Activated T-cell treated with anti-CD3 and anti-CD28 coated beads for 4 hours (primary cell): Measurements from ENCODE around the gene EGFL8.
"Not testable (repeated sequence)": the region's sequence is repeated elsewhere in the genome, so short reads cannot be mapped to it uniquely, and the experiment has no call there.

Source experiments
- DNase-seq: peaks from one replicate; pipeline ENCODE4 v3.0.0-alpha.2; 2020

EGFL8 gene

DNA sequence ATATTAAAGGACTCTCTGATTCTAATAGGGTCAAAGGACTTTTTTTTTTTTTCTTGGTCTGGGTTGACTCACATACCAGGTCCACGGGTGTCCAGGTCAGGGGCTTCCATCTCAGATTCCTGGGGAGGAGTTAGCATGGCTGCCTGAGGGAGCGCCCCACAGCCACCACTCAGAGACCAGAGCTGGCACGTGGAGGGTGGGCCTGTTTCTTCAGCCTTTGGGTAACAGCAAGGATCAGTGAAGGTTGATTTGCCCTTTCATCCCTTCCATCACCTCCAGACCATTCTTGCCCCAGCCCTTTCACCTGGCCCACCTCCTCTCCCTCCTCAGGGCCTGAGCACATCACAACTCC, 33.9 kb downstream of the EGFL8 start:
- no peak for DNase-seq

DNA sequence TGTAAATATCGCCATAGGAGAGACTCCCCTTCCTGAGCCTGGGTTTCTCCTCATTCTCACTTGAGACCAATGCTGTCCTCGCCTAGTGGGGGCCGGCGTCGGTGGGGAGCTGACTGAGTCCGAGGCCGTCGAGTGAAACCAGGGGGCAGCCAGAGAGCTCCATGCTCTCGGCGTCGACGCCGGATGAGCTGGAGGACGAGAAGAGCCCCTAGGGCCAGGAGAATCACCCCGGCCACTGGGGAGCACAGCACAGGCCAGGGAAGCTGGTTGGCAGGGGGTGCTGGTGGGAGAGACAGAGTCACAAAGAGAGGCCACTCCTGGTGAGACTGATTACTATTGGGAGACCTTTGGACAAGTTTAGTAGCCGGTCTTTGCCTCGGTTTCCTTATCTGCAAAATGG, 34.5 kb downstream of the EGFL8 start:
- no peak for DNase-seq

DNA sequence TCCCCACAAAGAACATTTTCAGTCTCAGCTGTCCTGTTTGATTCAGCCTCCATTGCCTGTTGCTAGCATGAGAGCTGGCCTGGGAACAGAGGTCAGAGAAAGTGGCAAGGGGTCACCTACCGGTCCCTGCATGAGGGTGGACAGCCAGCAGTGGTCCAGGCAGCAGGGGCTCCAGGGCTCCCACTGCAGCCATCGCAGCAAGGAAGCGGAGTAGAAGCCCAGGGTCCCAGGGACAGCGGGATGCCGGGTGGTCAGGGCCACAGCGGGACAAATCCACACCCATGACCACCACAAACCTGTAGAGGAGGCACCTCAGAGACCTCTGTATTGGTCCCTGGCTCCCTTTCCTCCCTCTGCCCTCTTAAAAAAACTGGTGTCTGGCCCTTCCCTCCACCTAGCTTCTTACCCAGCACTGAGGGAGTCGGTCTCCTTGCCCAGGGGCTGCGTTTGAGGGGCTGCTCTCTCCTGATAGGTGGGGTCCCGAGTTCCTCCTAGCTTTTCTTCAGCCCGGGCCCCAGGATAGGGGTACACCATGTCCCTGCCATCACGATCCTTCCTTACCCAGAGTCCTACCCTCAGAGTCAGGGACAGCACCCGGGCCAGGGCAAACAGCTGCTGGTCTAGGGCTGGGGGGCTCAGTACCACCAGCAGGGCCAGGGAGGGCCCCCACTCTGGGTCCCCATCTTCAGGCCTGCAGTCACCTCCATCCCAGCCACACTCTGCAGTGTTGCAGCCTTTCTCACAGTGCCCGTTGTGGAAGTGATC, 36.5 kb downstream of the EGFL8 start:
- no peak for DNase-seq

DNA sequence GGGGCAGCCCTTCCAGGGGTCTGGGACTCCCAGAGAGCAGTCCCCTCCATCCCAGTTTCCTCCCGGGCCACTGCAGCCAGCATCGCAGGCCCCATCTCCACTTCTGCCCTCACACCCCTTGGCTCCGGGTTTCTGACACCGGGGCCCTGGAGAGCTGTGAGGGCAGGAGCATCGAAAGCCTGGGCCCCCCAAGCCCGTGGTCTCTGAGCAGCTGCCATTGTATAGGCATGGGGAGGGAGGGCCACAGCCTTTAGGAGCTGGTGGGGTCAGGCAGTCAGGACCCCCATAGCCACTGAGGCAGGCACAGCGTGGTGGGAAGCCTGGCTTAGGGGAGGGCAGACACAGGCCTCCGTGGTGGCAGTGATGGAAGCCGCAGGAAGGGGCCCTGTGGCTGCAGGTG, 37.8 kb downstream of the EGFL8 start:
- DNase-seq, result no peak

DNA sequence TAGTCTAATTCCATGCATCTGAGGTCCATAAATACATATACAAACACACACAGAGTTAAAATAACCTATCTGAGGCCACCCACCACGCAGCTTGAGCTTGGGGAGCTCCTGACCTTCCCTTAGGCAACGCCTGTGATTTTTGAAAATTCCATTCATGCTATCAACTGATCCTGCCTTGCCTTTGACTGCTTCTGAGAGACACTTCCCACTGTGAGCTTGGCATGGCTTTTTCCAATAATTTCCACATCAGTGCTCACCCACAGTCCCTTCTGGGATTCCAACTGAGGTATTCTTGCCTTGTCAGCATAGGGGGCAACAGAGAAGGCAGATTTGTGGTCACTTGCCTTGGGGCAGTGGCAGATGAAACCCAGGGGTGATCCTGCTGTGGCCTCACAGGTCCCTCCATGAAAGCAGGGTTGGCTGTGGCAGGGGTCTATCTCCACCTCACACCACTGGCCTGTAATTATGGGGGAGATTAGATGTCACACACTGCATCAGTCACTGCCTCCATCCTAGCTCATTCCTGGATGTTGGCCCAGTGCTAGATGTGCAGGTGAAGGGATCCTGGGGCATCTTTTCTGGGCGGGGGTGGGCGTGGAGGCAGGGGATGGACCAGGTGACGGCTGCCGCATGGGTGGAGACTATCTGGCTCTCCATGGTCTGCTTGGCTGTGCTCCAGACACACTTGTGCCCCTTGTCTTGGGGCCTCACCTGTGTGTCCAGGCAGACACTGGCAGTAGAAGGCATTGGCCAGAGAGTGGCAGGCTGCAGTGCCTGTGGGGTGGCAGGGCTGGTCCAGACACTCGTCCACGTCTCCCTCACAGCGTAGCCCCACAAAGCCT, 39.3 kb downstream of the EGFL8 start:
- DNase-seq, result no peak

DNA sequence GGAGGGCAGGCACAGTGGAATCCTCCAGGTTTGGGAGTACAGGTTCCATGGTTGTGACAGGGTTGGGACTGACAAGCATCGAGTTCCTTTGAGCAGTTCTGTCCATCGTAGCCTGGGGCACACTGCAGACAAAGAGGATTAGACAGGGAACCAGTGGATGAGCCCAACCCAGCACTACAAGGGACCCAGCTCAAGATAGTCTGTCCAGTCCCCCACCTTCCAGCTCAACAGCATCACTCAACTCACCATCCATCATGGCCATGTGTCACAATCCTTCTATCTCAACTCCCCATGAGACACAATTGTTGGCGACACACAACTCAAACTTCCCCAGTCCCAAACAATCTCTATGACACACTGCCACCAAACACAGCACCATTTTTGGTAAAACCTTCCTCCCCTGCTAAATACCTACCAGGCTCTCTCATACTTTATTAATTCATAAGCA, 39.9 kb downstream of the EGFL8 start:
- no peak for DNase-seq

DNA sequence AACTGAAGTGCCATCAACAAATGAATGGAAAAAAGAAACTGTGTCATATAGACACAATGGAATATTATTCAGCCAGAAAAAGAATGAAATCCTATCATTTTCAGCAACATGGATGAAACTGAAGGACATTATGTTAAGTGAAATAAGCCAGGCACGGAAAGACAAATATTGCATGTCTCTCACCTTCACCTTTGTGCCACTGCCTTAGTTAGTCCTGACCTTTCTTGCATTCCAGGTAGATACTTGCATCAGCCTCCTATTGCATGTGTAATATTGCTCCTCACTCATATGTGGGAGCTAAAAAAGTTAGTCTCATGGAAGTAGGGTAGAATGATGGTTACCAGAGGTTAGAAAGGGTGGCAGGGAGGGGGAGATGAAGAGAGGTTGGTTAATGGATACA, 44.6 kb downstream of the EGFL8 start:
- DNase-seq, result no peak

DNA sequence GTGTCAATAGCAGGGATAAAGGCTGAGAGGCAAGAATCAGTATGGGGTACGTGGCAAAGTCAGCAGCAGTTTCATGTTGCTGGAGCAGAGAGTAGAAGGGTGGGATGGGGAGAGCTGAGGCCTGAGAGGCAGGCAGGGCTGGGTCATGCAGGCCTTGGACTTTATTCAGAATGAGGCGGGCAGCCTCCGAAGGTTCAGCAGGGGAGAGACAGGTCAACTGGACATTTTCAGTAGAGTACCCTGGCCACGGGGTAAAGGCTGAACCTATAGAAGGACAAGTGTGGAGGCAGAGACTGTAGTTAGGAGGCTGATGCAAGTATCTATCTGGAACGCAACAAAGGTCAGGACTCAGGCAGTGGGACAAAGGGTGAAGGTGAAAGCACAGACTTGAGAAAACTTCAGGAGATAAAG, 45.8 kb downstream of the EGFL8 start:
- no peak for DNase-seq

DNA sequence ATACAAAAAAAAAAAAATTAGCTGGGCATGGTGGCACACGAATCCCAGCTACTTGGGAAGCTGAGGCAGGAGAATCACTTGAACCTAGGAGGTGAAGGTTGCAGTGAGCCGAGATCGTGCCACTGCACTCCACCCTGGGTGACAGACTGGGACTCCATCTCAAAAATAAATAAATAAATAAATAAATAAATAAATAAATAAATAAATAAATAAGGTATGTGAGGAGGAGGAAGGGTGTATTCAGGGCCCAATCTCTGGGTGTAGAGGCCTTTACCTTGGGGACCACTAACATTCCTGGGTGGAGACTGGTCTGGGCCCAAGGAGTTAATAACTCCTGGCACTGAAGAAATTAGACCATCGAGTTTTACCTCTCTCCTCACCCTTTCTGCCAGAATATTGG, 47.0 kb downstream of the EGFL8 start:
- DNase-seq, result not testable (repeated sequence)

DNA sequence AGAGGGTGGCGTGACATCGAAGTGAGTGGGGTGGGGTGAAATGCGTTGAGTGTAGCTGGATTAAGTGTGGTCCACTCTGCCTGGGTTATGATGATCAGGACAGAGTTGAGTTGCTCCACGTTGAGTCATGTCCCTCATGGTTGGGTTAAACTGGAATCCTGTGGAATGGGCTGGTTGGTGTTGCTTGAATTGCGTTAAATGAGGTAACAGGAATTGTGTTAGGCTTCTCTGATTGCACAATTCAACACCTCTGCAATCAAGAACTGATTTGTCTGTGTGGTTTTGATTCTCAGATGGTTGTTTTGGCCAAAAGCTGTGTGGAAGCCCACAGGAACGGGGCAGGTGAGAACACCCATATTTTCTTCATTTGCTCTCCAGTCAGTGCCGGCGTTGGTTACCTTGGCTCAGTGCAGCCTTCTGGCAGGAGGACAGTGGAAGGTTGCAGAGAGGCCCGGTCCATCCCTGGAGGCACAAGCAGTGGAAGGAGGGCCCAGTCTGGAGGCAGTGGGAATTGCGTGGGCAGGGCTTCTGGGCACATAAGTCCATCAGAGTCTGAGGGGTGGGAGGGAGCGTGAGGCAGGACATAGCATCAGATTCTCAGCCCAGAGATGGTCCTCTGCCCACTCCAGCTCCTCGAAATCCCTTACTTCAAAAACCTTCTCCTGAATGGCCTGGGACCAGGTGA, 47.8 kb downstream of the EGFL8 start:
- no peak for DNase-seq

DNA sequence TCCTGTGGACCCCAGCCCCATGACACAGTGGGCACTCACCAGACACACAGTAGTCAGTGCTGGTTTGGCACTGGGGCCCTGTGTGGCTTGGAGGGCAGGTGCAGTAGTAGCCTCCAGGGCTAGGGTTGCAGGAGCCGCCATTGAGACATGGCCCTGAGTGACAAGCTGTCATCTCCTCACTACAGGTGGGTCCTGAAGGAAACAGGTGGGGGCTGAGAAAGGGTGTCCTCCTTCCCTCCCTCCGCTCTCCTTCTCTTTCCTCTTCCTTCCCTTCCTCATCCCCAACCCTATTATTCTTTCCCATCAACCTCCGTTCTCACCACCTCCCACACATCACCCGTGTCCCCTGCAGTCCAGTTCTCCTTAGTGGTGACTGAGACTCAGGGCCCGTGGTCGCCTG, 49.3 kb downstream of the EGFL8 start:
- no peak for DNase-seq

DNA sequence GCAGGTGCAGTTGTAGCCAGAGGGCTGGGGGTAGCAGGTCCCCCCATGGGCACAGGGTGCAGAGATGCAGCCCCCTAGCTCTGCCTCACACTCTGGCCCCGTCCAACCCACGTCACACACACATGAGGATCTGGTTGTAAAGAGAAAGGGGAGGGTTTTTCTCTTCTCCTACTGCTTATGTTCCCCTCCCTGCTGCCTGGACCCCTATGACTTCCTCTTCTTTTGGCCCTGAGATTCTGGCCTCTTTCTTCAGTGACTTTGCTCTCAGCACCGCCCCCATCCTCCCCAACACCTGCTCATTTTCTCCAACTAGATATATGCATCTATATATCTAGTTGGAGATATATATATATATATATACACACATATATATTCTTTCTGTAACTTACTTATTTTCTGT, 49.7 kb downstream of the EGFL8 start:
- DNase-seq, result no peak

DNA sequence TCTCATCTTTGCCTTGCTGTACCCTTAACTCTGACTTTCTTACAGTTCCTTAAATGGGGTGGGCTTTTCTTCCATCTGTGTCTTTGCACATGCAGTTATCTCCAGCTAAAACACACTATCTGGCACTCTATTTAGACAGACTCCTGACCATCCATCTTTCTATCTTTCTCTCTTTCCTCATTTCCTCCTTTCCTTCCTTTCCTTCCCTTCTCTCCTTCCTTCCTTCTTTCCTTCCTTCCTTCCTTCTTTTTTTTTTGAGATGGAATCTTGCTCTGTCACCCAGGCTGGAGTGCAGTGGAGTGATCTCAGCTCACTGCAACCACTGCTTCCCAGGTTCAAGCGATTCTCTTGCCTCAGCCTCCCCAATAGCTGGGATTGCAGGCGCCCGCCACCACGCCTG, 51.2 kb downstream of the EGFL8 start:
- DNase-seq, result no peak

DNA sequence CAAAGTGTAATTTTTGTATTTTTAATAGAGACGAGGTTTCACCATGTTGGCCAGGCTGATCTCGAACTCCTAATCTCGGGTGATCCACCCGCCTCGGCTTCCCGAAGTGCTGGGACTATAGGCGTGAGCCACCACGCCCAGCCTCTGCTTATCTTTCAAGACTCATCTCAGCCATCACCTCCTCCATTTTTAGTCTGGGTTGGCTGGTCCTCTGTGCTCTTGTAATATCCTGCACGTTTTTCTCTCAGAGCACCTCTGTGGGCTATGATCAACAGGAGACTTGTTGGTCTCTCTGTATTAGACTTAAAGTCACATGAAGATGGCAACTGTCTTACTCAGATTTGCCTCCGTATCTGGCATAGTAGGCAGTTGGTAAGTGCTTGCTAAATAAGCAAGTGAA, 51.9 kb downstream of the EGFL8 start:
- DNase-seq, result no peak

DNA sequence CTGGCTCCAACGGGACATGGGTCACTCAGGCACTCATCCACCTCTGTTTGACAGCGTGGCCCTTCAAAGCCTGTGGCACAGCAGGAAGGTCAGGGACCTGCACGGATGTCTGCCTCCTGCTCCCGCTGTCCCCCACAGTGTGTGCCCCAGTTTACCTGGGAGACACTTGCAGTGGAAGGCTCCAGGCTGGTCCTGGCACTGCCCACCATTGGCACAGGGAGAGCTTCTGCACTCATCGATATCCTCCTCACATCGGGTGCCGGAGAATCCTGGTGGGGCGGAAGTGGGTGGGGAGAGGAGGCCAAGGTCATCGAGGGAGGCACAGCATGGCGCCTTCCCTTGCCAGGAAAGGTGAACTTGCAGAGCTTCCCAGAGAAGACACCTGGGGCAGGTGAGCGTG, 52.6 kb downstream of the EGFL8 start:
- no peak for DNase-seq
